K562 (cell line): ENCODE data around the gene CTCFL. TPM values are rescaled to one million over a fixed set of nuclear protein-coding genes. Genes with fewer than 3 reads are reported as not detected.

Experiments used
- BCOR ChIP-seq: fragments of 450-650 bp; IDR thresholded peaks from 2 replicates; pipeline ENCODE4 v1.6.1; 2016
- BDP1 ChIP-seq: IDR thresholded peaks from 3 replicates; pipeline ENCODE4 v1.6.1; 2011; ENCODE audit not compliant: insufficient read length, insufficient read depth
- C11orf30 ChIP-seq: fragments of 450-650 bp; IDR thresholded peaks from 2 replicates; pipeline ENCODE4 v1.6.1; 2016; ENCODE audit warnings: low read depth, mild to moderate bottlenecking
- CHD1 ChIP-seq: fragments of 200-600 bp; sonication (generic); IDR thresholded peaks from one replicate; pipeline ENCODE4 v1.6.1; 2012; ENCODE audit warnings: mild to moderate bottlenecking, moderate library complexity, low read length, inconsistent platforms
- JUND ChIP-seq, 2 experiments: IDR thresholded peaks; 2 replicates in 1 of 2; 3 replicates in 1 of 2; pipeline ENCODE4 v1.6.1; 2011; ENCODE audit warnings: borderline replicate concordance in 2 of 2, low read depth in 2 of 2, low read length in 2 of 2, improper control_type of control experiment in 1 of 2, missing biosample characterization in 1 of 2, missing genetic modification characterization in 1 of 2, missing genetic modification reagents in 1 of 2
- KLF13 ChIP-seq: fragments of 450-650 bp; IDR thresholded peaks from 2 replicates; pipeline ENCODE4 v1.6.1; 2016; ENCODE audit warnings: missing genetic modification characterization, low read depth, mild to moderate bottlenecking, missing compliant biosample characterization, moderate library complexity, borderline replicate concordance
- MBD1 ChIP-seq: fragments of 250-450 bp; sonication (Bioruptor Pico); IDR thresholded peaks from 2 replicates; pipeline ENCODE4 v1.8.0; 2022; ENCODE audit warnings: inconsistent platforms
- MEF2D ChIP-seq: conservative IDR thresholded peaks from 2 replicates; pipeline ENCODE4 v1.6.1; 2016; ENCODE audit warnings: low read depth, missing genetic modification characterization, missing compliant biosample characterization
- MEIS2 ChIP-seq: fragments of 450-650 bp; IDR thresholded peaks from 2 replicates; pipeline ENCODE4 v1.6.1; 2014; ENCODE audit warnings: mild to moderate bottlenecking; ENCODE audit not compliant: partially characterized antibody
- MYBL2 ChIP-seq, 2 experiments: fragments of 450-650 bp in 1 of 2; sonication (generic) in 1 of 2; formaldehyde crosslinking in 1 of 2; IDR thresholded peaks; 2 replicates each; pipeline versions ENCODE4 v1.6.1 to v1.8.1; 2017 to 2022; ENCODE audit warnings: borderline replicate concordance in 1 of 2, inconsistent platforms in 1 of 2, low read depth in 1 of 2, mild to moderate bottlenecking in 1 of 2, missing genetic modification reagents in 1 of 2, moderate library complexity in 1 of 2
- NCOR1 ChIP-seq: fragments of 450-650 bp; IDR thresholded peaks from 2 replicates; pipeline ENCODE4 v1.6.1; 2016; ENCODE audit warnings: mild to moderate bottlenecking, moderate library complexity
- SP2 ChIP-seq: IDR thresholded peaks from 2 replicates; pipeline ENCODE4 v1.6.1; 2011; ENCODE audit warnings: mild to moderate bottlenecking, low read depth, low read length, moderate library complexity; ENCODE audit not compliant: poor library complexity, severe bottlenecking; ENCODE audit errors: extremely low read depth
- TOE1 ChIP-seq, 2 experiments: fragments of 450-650 bp in 1 of 2; sonication (generic) in 1 of 2; formaldehyde crosslinking in 1 of 2; IDR thresholded peaks; 2 replicates each; pipeline versions ENCODE4 v1.7.1 to v1.8.0; 2016 to 2022; ENCODE audit warnings: borderline replicate concordance in 2 of 2, mild to moderate bottlenecking in 2 of 2, antibody characterized with exemption in 1 of 2, inconsistent platforms in 1 of 2, low read depth in 1 of 2, missing genetic modification reagents in 1 of 2, moderate library complexity in 1 of 2
- ZBTB11 ChIP-seq, 3 experiments: fragments of 200-800 bp in 1 of 3; fragments of 250-450 bp in 1 of 3; fragments of 450-650 bp in 1 of 3; sonication (Bioruptor Pico) in 1 of 3; sonication (Bioruptor generic) in 1 of 3; formaldehyde crosslinking in 1 of 3; IDR thresholded peaks; 2 replicates each; pipeline versions ENCODE4 v1.6.1 to v1.8.0; 2016 to 2022; ENCODE audit warnings: mild to moderate bottlenecking in 2 of 3, missing genetic modification characterization in 2 of 3, missing compliant biosample characterization in 1 of 3, moderate library complexity in 1 of 3
- ZHX1 ChIP-seq: fragments of 150-350 bp; conservative IDR thresholded peaks from 2 replicates; pipeline ENCODE4 v1.6.1; 2014; ENCODE audit warnings: low read length
- ZNF197 ChIP-seq: fragments of 200-800 bp; sonication (Bioruptor generic); IDR thresholded peaks from 2 replicates; pipeline ENCODE4 v1.6.1; 2016; ENCODE audit warnings: low read depth, missing genetic modification characterization, missing compliant biosample characterization
- polyA plus RNA-seq, 8 experiments: library from polyadenylated mRNA; depleted of rRNA in 4 of 8; stranded (reverse) in 5 of 8; unstranded in 3 of 8; fragments of >200 nt; fragmentation: Nextera tagmentation in 2 of 8; fragmentation: Illumina TruSeq in 1 of 8; extraction: Ambion mirVana in 2 of 8; extraction: Trizol in 1 of 8; gene quantifications; 2 replicates each; pipeline versions ENCODE4 v1.2.1 to v1.2.3, GENCODE V29; 2011 to 2014; ENCODE audit warnings: inconsistent platforms in 1 of 8, missing spikeins in 1 of 8
- total RNA-seq, 7 experiments: library from RNA; depleted of rRNA in 6 of 7; stranded (reverse); fragments of >200 nt in 6 of 7; fragmentation: Illumina TruSeq in 2 of 7; extraction: Trizol in 2 of 7; gene quantifications; 2 replicates each; pipeline versions ENCODE4 v1.2.1 to v1.2.3, GENCODE V29; 2011 to 2021; ENCODE audit warnings: low replicate concordance in 1 of 7

CTCFL gene
- total and polyA plus RNA-seq, 9 of the 15 experiments (the other 6 are each of a cell fraction or from before 2014, with no cell fraction given): 42.4 to 188 (median 111) TPM

GRCh38 chr20:57451795-57452661, 72.9 kb downstream of the CTCFL start (continued):
- TF ChIP-seq KLF13: no peak
- peak; percentile 81 for TF ChIP-seq JUND (IDR thresholded peaks at IDR 0.05; ENCODE audit: borderline replicate concordance, low read depth, low read length)
- TF ChIP-seq JUND (tag; IDR thresholded peaks at IDR 0.05; ENCODE audit: borderline replicate concordance, low read depth, low read length): no peak; the same call in 1 of the 3 replicates
- no peak for TF ChIP-seq MYBL2 (IDR thresholded peaks at IDR 0.05; ENCODE audit: low read depth)
- TF ChIP-seq MYBL2 (CRISPR knock-in tag; IDR thresholded peaks at IDR 0.05; ENCODE audit: borderline replicate concordance): no peak
- TF ChIP-seq NCOR1: peak; percentile 83
- peak; percentile 99 for TF ChIP-seq BCOR
- TF ChIP-seq TOE1 (IDR thresholded peaks at IDR 0.05; ENCODE audit: borderline replicate concordance): peak; percentile 40; the same call in 1 of the 2 replicates
- TF ChIP-seq TOE1 (CRISPR knock-in tag; IDR thresholded peaks at IDR 0.05; ENCODE audit: borderline replicate concordance, low read depth): no peak
- TF ChIP-seq CHD1: no peak
- no peak for TF ChIP-seq MBD1 (CRISPR knock-in tag)
- peak; percentile 84; the same call in 1 of the 2 replicates for TF ChIP-seq ZNF197 (CRISPR knock-in tag)
- TF ChIP-seq ZHX1: no peak
- 0 out of 2 replicates have a peak, but pooled peaks have one; percentile 52 for TF ChIP-seq MEF2D (tag)
- TF ChIP-seq SP2: no peak
- peak in 1 of 3 experiments; percentile 84; a peak in 2 of 6 replicates for TF ChIP-seq ZBTB11 (CRISPR knock-in tag; IDR thresholded peaks at IDR 0.05)
- no peak for TF ChIP-seq BDP1
- no peak for TF ChIP-seq C11orf30
- TF ChIP-seq MEIS2: peak; percentile 75
